NCI-H748 treated with DMSO at 0.1 percent for 48 hours (cell line): ENCODE measurements around the gene SLC1A7.

Experiments used
- DNase-seq: peaks from one replicate; lab custom pipeline; 2025; lab: John Stamatoyannopoulos, UW

Gene SLC1A7

DNA sequence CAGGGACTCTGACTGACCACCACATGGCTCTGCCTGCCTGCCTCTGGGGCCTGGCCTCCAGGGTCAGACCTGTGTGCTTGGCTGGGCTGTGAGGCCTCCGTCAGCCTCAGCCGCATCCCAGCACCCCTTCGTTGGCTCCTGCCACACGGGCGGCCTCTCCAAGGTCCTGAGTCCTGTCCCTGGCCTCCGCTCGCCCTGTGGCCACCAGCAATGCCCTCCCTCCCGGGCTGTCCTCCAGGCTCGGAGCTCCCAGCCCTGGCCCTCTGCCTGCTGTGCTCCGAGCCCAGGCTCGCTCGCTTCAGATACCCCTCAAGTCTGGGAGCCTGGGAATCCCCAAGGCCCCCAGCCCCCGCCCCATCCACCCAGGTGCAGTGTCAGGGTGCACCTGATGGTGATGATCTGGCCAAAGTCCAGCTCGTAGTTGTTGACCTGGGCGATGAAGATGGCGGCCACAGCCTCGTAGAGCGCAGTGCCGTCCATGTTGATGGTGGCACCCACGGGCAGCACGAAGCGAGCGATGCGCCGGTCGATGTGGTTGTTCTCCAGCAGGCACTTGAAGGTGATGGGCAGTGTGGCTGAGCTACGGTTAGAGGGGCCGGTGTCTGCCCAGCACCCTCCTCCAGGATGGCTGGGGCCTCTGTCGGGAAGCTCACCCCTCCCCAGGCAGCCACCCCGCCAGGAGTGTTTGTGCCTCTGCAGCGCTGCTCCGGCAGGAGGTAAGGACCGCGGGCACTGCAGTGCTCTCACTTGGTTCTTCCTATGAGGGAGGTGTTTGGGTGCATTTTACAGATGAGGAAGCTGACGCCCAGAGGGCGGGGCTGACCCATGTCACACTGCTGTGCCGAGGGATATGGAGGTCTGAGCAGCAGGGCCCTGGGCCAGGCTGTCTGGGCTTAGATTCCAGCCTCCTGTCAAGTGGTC, 52.0 kb downstream of the SLC1A7 start:
- no peak for DNase-seq

DNA sequence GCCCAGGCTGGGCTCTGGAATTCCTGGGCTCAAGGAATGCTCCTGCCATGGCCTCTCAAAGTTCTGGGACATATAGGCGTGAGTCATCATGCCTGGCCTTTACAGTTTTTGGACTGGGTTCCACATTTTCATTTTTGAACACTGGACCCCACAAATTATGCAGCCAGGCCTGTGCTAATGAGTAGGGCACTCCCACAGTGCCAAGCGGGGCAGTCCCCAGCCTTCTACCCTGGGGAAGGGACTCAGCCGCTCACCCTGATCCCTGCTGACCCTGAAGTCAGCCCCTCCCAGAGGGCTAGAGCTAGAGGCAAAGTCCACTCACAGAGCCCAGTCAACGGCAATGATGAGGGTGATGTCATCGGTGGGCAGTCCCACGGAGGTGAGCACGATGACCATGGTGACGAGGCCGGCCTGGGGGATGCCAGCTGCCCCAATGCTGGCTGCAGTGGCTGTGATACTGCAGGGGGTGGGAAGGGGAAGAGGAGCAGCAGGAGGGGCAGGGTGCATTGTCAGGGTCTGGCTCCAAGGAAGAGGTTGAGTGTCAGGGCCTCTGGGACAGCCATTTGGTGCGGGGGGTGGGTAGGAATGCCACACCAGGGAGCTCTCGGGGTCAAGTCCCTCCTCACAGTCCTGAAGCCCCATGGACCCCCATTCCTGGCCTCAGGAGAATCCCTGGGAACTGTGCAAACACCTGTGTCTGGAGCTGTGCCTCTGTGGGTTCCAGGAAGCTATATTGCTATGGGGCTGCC, 52.8 kb downstream of the SLC1A7 start:
- no peak for DNase-seq

DNA sequence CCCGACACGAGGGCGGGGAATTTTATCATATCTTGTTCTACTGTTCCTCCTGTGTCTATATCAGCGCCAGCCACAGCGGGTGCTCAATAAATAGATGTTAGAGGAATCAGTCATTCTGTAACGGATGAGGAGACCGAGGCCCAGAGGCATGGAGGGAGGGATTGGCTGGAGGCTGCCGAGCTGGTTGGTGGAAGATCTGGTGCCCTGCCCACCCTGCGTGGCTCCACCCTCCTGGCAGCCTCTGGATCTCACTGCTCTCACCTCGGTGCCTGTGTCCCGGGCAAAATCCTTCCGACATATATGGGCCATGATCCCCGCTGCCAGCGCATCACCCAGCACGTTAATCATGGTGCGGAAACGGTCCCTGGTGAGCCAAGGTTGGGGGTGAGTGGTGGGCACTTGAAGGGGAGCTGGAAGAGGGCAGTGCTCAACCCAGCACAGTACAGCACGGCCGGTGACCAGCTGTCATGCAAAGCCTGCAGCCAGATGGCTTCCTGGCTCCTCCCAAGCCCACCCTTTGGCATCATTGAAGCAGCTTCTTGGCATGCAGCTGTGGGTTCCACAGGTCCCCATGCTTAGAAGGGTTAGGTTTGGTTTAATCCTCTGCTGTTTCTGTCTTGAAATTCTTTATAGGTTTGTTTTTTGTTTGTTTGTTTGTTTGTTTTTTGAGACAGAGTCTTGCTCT, 53.7 kb downstream of the SLC1A7 start:
- DNase-seq = no peak

DNA sequence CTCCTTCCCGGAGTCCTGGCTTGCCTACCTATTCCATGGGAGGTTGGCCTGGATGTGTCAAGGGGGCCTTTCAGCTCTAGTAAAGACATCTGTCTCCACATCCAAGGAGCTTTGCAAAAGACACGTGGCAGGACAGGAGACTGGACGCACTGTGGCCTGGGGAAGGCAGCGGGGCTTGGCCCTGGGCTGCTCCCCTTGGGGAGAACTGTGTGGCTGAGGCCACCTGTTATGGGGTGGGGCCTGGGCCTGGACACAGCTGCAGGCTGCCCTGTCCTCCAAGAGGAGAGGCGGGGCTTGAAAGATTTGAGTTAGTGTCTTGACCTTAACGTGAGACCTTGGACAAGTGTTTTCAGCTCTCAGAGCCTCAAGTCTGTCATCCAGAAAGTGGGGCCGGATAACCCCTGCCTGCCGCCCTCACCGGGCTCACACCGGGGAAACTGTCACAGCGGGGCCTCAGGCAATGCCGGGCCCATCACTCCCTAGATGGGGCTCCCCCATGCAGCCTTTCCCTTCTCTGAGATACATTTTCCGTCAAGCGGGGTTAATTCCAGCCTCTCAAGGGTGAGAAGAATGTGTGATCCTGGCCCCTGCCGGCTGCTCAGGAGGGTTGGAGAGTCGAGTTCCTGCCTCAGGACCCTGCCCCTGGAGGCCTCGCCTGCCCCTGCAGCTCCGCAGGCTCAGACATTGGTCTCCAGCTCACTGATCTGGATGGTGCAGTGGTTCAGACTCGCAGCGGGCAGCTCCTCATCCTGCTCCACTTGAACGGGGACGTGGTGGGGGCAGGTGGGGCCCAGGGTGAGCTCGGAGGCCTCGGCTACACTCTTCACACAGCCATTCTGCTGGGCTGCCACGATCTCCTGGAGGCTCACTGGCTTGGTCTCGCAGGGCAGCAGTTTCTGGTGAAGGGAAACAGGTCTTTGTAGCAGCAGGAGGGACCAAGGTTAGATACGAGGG, 54.8 kb downstream of the SLC1A7 start:
- DNase-seq = no peak

DNA sequence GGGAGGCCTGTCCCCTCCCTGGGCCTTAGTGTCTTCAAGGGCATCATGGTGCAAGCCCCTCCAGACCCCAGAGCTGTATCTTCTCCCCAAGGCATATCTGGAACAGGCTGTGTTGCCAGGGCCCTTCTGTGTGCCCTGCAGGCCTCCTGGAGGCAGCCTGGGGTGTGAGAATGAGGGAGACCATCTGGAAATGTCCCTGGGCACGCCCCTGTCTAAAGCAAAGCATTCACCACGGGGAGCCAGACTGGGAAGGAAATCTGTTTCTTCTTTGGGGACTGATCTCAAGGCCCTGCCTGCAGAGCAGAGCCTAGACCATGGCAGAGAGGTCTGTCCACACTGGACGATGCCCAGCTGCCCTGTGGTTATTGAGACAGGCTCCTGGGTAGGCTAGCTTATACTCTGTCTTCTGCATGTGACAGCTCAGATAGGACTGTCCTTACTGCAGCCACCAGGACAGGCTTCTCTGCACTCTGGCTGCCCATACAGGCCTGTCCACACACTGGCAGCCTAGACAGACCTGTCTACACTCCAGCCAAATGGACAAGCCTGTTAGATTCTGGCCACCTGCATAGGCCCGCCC, 55.9 kb downstream of the SLC1A7 start:
- no peak for DNase-seq

DNA sequence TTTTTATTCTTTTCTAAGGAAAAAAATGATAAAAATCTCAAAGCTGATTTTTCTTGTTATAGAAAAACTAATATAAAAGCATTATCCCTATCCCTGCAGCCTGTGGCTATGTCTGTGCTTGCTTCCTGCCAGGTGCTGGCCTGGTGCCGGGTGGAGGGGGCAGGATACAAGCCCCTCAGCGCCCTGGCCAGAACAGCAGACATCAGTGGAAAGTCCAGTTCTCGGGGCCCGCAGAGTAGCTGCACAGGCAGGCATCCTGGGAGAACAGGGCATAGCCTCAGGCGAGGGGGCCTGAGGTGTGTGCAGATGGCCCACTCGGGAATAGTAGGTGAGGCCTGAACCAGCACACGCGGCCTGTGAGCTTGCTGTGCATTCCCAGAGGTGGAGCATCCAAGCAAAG, 57.0 kb downstream of the SLC1A7 start:
- no peak for DNase-seq

DNA sequence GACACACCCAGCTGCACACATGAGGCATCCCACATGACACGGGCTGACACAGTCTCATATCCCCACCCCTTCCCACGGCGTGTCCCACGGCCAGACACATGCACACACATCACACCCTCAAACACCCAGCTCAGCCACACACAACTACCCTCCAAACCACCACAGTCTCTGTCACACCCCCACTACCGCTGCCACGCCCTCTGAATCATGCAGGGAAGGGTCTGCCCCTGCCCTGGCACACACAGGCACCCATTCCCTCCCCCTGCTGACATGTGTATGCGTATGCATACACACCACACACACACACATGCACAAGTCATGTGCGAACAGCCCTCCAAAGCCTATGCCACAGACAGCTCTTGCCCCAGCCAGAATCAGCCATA, 57.9 kb downstream of the SLC1A7 start:
- DNase-seq = no peak

DNA sequence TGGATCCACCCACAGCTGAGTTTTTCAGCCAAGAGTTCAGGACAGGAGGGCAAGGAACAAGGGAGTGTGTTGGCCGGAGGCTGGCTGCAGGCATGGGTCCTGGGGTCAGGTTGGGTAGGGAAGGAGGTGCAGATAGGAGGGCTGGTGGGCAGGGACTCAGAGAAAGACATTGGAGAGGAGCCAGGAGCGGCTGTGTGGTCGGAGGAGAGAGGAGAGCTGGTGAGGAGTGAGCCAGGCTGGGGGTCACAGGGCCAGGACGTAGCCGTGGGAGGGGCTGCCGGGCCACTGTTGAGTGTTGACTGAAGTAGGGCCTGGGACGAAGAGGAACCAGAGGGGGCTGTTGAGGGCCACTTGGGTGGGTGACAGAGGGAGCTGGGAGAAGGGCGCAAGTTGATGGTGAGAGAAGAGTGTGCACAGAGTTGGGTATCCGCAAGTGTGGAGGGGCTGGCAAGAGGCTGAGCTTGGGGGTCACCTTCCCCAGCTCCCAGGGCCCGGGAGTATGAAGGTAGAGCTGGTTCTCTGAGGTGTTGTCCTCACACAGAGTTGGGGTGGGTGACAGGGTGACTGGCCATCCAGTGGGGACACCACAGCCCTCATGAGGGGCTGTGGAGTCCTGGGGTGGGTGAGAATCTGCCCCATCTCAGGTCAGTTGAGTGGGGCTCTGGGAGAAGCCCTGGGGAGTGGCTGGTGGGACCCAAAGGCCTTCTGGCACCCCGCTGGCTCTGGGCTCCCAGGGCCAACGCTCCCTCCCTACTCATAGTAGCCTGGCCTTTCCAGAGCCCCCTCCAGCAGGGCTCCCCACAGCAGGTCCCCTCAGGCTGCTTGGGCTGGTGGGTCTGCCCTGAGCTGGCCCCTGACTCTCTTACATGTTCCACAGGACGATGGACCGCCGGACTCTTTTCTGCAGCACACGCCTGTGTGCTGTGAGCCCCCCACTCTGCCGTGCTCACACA, 58.5 kb downstream of the SLC1A7 start:
- no peak for DNase-seq

DNA sequence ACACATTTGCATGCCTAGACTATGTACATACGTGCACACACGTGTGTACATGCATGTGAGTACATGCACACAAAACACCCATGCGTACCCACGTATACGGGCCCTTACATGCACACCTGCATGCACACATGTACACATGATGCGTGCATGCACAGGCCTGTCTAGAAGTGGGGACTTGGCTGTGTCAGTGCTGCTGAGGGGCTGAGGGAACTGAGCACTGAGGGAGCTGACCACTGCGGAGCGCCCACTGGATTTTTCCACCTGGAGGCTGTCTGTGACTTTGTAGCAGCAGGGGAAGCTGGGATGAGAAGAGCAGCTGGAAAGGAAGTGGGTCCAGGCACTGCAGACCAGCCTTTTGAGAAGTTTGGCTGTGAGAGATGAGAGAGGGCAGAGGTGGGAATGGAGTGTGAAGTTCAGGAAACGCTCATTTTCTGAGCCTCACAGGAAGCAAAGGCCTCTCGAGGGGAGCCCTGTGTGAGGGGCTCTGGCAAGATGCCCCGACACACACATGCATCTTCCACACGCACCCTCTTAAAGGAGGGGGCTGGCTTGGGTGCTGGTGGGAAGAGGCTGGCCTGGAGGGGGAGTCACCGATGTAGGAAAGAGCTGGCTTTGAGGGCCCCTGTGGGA, 59.5 kb downstream of the SLC1A7 start:
- DNase-seq = no peak

DNA sequence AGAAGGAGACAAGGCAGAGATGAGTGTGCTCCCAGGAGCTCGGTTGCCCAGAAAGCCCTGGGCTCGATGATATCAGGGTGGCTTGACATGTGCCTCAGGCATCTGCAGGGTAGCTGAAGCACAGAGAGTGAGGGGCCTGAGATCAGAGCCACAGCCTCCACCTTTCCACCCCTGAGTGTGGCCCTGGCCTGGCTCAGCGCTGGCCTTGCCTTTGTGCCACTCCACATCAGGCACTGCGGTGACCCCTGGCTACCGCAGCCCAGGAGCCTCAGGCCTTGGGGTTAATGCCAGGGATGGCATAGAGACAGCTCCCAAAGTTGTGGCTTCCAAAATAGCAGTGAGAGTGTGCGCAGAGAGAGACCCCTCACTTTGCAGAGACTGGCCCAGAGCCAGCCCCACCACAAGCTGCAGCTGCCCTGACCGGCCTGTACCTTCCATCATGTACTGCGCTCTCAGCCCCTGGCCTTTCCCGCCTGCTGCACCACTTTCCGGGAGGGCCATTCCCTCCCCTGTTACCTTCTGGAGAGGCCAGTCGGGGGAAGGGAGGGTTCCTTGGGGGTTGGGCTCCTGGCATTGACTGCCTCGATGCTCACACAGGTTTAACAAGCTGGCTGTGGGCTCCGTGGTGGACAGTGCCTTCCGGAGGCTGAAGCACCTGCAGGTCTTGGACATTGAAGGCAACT, 60.9 kb downstream of the SLC1A7 start:
- DNase-seq = no peak

DNA sequence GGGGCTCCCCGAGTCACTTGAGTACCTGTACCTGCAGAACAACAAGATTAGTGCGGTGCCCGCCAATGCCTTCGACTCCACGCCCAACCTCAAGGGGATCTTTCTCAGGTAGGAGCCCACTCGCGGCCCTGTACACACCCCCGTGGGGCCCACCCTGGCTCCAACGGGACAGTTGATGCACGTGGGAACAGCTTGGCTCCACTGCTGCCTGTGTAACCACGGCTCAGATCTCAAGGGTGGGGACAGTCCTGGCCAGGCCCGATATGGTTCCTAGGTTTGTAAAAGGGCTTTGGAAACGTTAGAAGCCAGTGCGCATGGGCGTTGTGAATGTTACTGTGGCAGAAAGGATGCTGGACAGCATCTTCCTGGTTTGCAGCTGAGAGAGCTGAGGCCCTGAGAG, 61.7 kb downstream of the SLC1A7 start:
- DNase-seq = no peak

DNA sequence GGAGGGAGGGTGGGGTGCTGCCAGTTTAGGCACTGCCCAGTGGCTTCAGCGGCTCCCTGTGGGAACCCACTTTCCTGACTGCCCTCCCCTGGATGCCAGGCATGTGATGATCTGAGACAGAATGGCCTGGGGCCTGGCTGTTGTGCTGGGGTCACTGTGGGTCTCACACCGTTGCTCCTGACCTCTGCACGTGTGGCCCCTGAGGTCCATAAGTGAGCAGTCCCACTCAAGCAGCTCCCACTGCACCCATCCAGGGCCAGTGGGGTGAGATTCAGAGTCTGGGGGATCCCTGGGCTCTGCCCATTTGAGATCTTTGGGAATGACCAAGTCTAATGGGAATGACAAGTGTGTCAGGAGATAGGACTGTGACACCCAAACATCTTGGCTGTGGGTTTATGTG, 62.4 kb downstream of the SLC1A7 start:
- no peak for DNase-seq

DNA sequence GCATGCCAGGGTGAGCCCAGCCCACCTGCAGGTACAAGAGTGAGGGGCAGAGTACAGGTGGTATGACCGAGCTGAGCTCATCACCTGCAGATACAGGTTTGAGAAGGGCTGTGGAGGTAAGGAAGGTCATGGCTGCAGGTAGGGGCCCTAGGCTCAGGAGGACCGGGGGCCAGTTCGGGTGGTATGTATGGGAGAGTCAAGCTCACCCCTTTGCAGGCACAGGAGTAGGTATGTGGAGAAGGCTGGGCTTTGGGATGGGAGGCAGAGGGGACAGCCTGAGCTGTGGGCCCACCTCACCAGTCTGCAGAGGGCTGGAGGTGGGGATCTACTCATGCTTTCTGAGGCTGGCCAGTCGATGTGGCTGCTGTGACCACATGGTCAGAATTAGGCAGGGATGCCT, 63.2 kb downstream of the SLC1A7 start:
- DNase-seq = no peak

DNA sequence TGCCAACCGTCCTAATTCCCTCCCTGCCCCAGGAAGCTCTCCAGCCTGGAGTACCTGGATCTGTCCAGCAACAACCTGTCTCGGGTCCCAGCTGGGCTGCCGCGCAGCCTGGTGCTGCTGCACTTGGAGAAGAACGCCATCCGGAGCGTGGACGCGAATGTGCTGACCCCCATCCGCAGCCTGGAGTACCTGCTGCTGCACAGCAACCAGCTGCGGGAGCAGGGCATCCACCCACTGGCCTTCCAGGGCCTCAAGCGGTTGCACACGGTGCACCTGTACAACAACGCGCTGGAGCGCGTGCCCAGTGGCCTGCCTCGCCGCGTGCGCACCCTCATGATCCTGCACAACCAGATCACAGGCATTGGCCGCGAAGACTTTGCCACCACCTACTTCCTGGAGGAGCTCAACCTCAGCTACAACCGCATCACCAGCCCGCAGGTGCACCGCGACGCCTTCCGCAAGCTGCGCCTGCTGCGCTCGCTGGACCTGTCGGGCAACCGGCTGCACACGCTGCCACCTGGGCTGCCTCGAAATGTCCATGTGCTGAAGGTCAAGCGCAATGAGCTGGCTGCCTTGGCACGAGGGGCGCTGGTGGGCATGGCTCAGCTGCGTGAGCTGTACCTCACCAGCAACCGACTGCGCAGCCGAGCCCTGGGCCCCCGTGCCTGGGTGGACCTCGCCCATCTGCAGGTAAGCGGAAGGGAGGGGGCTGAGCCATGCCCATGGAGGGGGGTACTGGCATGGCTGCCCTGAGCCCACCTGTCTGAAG, 63.9 kb downstream of the SLC1A7 start:
- DNase-seq = no peak

DNA sequence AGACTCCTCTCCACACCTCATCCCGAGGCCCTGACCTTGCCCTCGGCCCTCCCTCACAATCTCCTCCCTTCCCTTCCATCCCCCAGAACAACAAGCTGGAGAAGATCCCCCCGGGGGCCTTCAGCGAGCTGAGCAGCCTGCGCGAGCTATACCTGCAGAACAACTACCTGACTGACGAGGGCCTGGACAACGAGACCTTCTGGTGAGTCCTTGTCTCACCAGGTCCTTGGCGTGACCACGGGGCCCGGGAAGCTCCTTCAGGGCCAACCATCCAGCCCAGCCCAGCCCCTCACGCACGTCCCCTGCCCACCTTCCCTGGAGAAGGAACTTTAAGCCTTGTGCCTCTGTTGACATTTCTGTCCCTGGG, 64.9 kb downstream of the SLC1A7 start:
- DNase-seq = no peak

DNA sequence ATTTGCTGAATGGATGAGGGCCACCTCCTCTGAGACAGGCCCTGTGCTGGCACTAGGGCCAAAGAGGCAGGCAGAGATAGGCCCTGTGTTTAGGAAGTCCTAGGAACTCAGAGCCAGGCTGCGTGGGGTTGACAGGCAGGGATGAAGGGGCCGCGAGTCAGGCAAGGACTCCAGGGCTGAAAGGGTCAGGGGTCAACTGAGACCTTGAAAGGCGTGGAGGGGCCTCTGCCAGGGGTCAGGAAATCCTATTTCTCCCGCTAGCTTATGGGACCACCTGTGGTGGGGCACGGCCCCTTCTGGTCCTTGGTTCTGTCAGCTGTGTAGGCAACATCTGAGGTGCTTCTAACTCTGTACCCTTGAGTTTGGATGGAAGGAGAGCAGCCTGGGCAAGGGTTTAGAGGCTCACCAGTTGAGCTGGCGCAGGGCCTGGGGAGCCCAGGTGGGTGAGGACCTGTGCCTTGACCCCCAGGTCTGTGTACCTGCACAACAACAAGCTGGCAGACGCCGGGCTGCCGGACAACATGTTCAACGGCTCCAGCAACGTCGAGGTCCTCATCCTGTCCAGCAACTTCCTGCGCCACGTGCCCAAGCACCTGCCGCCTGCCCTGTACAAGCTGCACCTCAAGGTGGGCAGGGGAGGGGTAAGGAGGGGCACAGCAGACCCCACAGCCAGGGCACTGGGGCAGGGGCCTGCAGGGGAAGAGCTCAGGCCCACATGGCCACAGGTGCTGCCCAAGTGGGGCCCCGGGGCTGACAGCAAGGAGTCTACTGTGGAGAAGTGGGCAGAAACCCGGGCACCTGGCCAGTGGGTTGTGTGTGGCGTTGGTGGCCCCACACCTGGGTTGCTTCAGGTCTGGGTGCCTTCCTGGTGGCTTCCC, 65.5 kb downstream of the SLC1A7 start:
- DNase-seq = no peak

DNA sequence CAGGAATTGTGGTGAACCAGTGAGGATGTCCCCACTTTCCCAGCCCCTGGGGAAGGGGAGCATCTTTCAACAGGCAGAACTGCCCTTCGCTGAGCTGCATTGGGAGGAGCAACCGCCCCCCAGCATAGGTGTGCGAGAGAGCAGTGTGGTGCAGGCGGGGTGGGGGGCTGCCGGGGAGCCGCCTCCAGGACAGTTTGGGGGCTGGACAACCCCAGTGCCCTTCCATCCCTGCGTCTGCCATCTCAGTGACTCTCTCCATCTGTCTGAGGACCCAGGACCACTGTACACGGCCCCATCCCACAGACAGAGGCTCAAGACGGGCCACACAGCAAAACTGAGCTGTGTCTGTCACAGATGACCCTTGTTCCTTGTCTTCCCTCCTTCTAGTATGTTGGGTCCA, 66.3 kb downstream of the SLC1A7 start:
- no peak for DNase-seq
